ENCODE results near the gene ARID3A. TPM values are rescaled to one million over a fixed set of nuclear protein-coding genes. Genes with fewer than 3 reads are reported as not detected.
A peak's percentile ranks its signal among the peaks of the same experiment; 100 is the strongest.
"Not testable (repeated sequence)": the region's sequence is repeated elsewhere in the genome, so short reads cannot be mapped to it uniquely, and the experiment has no call there.

Gene ARID3A
- total RNA-seq (2022) = 10.2 and 13.1 TPM in 2 replicates
- Bru-seq, nascent RNA = percentile 48 among the genes with signal in this experiment
- percentile 42 among the genes with signal in this experiment for BruChase-seq, experiment 1, labeled RNA remaining after a 6-hour chase
- BruChase-seq, experiment 2, labeled RNA remaining after a 2-hour chase = percentile 57 among the genes with signal in this experiment
- long read RNA-seq, partial matches to known transcripts = 1 of 5 reads
- long read RNA-seq, other reads (novel, unspliced or antisense) = 4 of 5 reads

GRCh38 chr19:925526-926322, at the start of gene ARID3A:
TSS of gene ARID3A (plus strand) at chr19:926035. CDS start at chr19:929529, 3,494 bp downstream.
- DNase-seq (ENCODE audit: unreplicated experiment) = peak; percentile 81
- TSS peak; percentile 74 for BruUV-seq (replicated peaks)
- H3K27me3 Mint-ChIP-seq (ENCODE audit: insufficient read depth, unreplicated experiment) = no peaks in the 10 kb centered on the region
- no peaks in the 10 kb centered on the region for H3K9me3 Mint-ChIP-seq (ENCODE audit: unreplicated experiment)
- H3K4me3 Mint-ChIP-seq (ENCODE audit: unreplicated experiment) = peak within 1 kb of the TSS; percentile 73
- H3K36me3 Mint-ChIP-seq (ENCODE audit: insufficient read depth, unreplicated experiment) = peaks cover 5% of the 10 kb centered on the region
- ChIA-PET POLR2A (interaction anchor here (0.8 to 5.0 kb wide), 4 partner anchors 8 to 177 kb away, joined by 3 to 28 read pairs (median 4); partner anchors contain the start of gene WDR18), CTCF (interaction anchor here (4.2 kb wide), 1 partner anchor 58 kb away, joined by 83 read pairs; the partner anchor contains the start of gene WDR18)
- intact Hi-C loops (cut with micrococcal nuclease) = no loop called here
- no peaks in the 10 kb centered on the region for H3K4me1 Mint-ChIP-seq (ENCODE audit: insufficient read depth, unreplicated experiment)
- TF ChIP-seq CTCF (IDR thresholded peaks at IDR 0.05; ENCODE audit: unreplicated experiment) = no peak
- peak within 1 kb of the TSS; percentile 27 for H3K27ac Mint-ChIP-seq (ENCODE audit: low read depth, unreplicated experiment)

GRCh38 chr19:876089-876488, 49.7 kb upstream of the ARID3A start:
- TF ChIP-seq CTCF (IDR thresholded peaks at IDR 0.05; ENCODE audit: unreplicated experiment) = no peak
- Mint-ChIP-seq H3K27ac (ENCODE audit: low read depth, unreplicated experiment) (no peak overlapping the region), H3K9me3 (ENCODE audit: unreplicated experiment) (no peaks in the 10 kb centered on the region), H3K4me1 (ENCODE audit: insufficient read depth, unreplicated experiment) (peaks cover 14% of the 10 kb centered on the region), H3K4me3 (ENCODE audit: unreplicated experiment) (no peak overlapping the region), H3K36me3 (ENCODE audit: insufficient read depth, unreplicated experiment) (peaks cover 29% of the 10 kb centered on the region), H3K27me3 (ENCODE audit: insufficient read depth, unreplicated experiment) (no peaks in the 10 kb centered on the region)
- no TSS peak for BruUV-seq (replicated peaks)
- DNase-seq (ENCODE audit: unreplicated experiment) = no peak
- ChIA-PET POLR2A (interaction anchor here (0.6 to 1.2 kb wide), 2 partner anchors 17 to 29 kb away, joined by 3 to 5 read pairs; partner anchors contain the start of genes MED16 and RNU6-9), CTCF (no interaction called here)
- intact Hi-C loops (cut with micrococcal nuclease) = no loop called here

GRCh38 chr19:876780-877314, 49.0 kb upstream of the ARID3A start:
- BruUV-seq (replicated peaks) = no TSS peak
- H3K4me3 Mint-ChIP-seq (ENCODE audit: unreplicated experiment) = no peak overlapping the region
- H3K36me3 Mint-ChIP-seq (ENCODE audit: insufficient read depth, unreplicated experiment) = peaks cover 35% of the 10 kb centered on the region
- peaks cover 14% of the 10 kb centered on the region for H3K4me1 Mint-ChIP-seq (ENCODE audit: insufficient read depth, unreplicated experiment)
- CTCF ChIA-PET = no interaction called here
- H3K27ac Mint-ChIP-seq (ENCODE audit: low read depth, unreplicated experiment) = no peak overlapping the region
- no peaks in the 10 kb centered on the region for H3K9me3 Mint-ChIP-seq (ENCODE audit: unreplicated experiment)
- H3K27me3 Mint-ChIP-seq (ENCODE audit: insufficient read depth, unreplicated experiment) = no peaks in the 10 kb centered on the region
- DNase-seq (ENCODE audit: unreplicated experiment) = no peak
- intact Hi-C loops (cut with micrococcal nuclease) = no loop called here
- POLR2A ChIA-PET = interaction anchor here (0.6 kb wide), 1 partner anchor 34 kb away, joined by 3 read pairs; no protein-coding TSS in a partner anchor
- TF ChIP-seq CTCF (IDR thresholded peaks at IDR 0.05; ENCODE audit: unreplicated experiment) = no peak

GRCh38 chr19:877992-878660, 47.7 kb upstream of the ARID3A start:
- peaks cover 38% of the 10 kb centered on the region for H3K36me3 Mint-ChIP-seq (ENCODE audit: insufficient read depth, unreplicated experiment)
- POLR2A ChIA-PET = interaction anchor here (0.6 to 1.4 kb wide), 2 partner anchors 15 to 255 kb away, joined by 3 read pairs; no protein-coding TSS in a partner anchor
- H3K27ac Mint-ChIP-seq (ENCODE audit: low read depth, unreplicated experiment); H3K27me3 Mint-ChIP-seq (ENCODE audit: insufficient read depth, unreplicated experiment); intact Hi-C loops (cut with micrococcal nuclease); BruUV-seq (replicated peaks); CTCF ChIA-PET; H3K9me3 Mint-ChIP-seq (ENCODE audit: unreplicated experiment); DNase-seq (ENCODE audit: unreplicated experiment); H3K4me3 Mint-ChIP-seq (ENCODE audit: unreplicated experiment); H3K4me1 Mint-ChIP-seq (ENCODE audit: insufficient read depth, unreplicated experiment): not testable (repeated sequence)

GRCh38 chr19:878751-879561, 46.9 kb upstream of the ARID3A start:
- H3K27me3 Mint-ChIP-seq (ENCODE audit: insufficient read depth, unreplicated experiment); H3K27ac Mint-ChIP-seq (ENCODE audit: low read depth, unreplicated experiment); DNase-seq (ENCODE audit: unreplicated experiment); intact Hi-C loops (cut with micrococcal nuclease); H3K9me3 Mint-ChIP-seq (ENCODE audit: unreplicated experiment); H3K4me3 Mint-ChIP-seq (ENCODE audit: unreplicated experiment); BruUV-seq (replicated peaks): not testable (repeated sequence)
- ChIA-PET CTCF (interaction anchor here (0.6 to 1.2 kb wide), 3 partner anchors 34 to 110 kb away, joined by 3 to 6 read pairs (median 6); no protein-coding TSS in a partner anchor), POLR2A (interaction anchor here (0.6 to 1.4 kb wide), 4 partner anchors 16 to 335 kb away, joined by 3 read pairs; no protein-coding TSS in a partner anchor)
- Mint-ChIP-seq H3K36me3 (ENCODE audit: insufficient read depth, unreplicated experiment) (peaks cover 46% of the 10 kb centered on the region), H3K4me1 (ENCODE audit: insufficient read depth, unreplicated experiment) (peaks cover 12% of the 10 kb centered on the region)
